H54 (cell line): Measurements from ENCODE around the gene ATP6V0D1.

Experiments used
- DNase-seq: peaks from one replicate; pipeline ENCODE4 v3.0.0; 2011; ENCODE audit warnings: low spot score, mixed read lengths; ENCODE audit not compliant: insufficient read length
- FAIRE-seq: peaks from 3 replicates; lab custom pipeline; 2011; peaks lifted over from hg19 to GRCh38; lab: Jason Lieb, UNC
- POLR2A ChIP-seq: IDR thresholded peaks from 2 replicates; pipeline ENCODE4 v1.6.1; 2011; ENCODE audit warnings: low read depth, mild to moderate bottlenecking, low read length

Gene ATP6V0D1

DNA sequence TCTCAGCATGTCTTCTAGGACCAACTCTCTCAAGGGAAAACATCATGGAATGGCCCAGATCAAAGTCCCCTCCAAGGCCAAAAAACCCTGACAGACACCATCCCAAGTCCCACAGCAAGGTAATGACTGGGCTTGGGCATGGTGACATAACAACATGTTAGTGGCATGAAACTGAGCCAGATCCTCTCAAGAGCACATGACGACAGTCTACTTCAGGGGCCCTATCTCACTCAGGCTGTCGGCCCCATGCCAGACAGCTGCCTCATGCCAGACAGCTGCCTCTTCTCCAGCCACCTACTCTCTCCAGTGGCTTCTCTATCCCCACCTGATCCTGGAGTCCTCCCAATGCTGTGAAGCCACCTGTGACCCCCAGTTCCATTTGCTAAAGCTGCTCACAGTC lies 31.6 kb downstream of the ATP6V0D1 start:
- FAIRE-seq, result no peak
- no peak for DNase-seq
- no peak for TF ChIP-seq POLR2A

- TF ChIP-seq POLR2A, result no peak
- DNase-seq (no peak), FAIRE-seq (no peak)
These were observed 32.4 kb downstream of the ATP6V0D1 start for GRCh38 chr16:67448580-67448979.

DNA sequence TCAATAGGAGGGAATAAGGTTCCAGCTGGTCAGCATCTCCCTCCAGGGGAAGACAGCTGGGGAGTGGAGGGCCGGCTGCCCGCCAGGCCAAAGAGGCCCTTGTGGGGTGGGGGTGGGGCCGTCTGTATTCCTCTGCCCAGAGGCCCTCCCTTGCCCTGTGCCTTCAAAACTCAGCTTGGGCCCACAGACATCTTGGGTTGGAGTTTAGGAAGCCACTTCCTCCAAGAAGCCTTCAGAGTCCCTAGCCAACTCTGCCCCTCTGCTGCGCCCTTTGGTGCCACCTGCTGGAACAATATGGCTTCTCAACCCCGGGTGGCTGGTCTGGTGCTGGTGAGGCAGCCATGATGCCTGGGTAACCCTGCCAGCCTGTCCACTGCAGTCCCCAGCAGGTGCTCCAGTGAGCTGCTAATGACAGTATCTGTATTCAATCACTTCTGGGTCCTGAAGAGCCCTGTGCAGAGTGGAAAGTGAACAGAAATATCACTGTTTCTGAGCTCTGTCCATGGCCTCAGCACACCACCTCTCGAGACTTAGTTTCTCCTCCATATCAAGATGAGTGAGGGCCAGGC lies 33.4 kb downstream of the ATP6V0D1 start:
- no peak for DNase-seq
- TF ChIP-seq POLR2A, result no peak
- no peak for FAIRE-seq

DNA sequence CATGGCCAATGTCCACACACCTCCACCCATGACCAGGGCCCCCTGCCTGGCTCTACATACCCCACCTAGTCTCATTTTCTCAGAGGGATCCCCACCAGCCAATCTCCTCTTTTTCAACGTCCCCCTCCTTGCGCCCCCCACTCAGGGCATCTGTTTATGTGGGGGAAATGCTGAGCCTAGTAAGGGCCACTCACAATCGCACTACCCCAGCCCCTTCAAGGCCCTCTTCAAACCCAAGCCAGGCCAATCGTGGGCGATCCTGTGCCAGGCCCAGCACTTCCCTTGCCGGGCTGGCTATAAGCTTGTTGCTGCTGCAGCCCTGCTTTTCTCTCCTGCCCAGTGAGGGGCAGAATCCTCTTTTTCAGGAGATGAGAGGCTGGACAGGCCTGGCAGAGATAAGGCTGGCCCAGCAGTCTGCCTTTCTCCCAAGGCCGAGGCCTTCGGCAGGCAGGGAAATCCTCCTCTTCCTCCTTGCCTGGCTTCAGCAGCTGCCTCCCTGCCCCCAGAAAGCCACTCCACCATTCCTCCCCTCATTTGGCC lies 33.9 kb downstream of the ATP6V0D1 start:
- DNase-seq (no peak), FAIRE-seq (no peak)
- TF ChIP-seq POLR2A, result no peak

DNA sequence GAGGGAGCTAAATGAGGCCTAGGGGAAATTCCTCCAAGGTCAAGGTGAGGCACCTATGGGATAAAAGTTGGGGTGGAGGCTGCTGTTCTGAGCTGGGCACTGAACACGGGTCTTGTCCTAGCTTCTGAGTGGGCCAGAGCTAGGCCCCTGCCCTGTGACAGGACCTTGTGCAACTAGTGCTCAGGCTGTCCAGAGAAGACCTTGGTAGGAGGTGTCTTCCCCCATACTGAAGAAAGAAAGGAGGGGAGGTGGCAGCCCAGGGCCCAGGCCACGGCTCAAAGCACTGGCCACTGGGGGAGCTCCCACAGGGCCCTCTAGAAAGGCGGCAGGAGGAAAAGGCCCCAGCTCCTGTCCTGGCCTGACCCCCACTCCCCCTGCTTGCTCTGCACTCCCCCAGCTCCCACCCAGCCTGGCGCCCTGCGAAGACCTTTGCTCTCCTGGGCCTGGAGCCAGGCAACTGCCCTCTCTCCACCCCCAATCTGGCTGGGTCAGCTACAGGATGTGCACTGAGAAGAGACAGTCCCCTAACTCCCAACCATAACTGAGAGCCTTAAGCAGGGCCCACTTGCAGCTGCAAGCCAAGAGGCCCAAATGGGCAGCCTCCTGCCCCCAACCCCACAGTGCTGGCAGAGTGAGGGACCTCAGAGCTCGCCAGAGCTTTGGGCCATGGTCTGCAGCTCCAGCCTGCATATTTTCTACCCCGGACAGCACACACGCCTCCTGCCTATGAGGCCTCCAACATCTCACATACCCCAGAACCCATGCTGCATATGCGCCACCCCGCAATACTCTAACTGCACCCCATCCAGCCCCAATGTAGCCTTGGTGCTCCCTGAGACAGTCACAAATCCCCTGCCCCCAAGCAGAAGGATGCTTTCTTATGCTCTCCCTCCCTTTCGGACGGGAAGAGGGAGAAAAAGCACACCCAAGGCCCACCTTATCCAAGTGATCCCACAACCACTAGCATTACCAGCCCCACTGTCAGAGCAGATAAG lies 34.7 kb downstream of the ATP6V0D1 start:
- FAIRE-seq (no peak), DNase-seq (no peak)
- TF ChIP-seq POLR2A, result no peak

DNA sequence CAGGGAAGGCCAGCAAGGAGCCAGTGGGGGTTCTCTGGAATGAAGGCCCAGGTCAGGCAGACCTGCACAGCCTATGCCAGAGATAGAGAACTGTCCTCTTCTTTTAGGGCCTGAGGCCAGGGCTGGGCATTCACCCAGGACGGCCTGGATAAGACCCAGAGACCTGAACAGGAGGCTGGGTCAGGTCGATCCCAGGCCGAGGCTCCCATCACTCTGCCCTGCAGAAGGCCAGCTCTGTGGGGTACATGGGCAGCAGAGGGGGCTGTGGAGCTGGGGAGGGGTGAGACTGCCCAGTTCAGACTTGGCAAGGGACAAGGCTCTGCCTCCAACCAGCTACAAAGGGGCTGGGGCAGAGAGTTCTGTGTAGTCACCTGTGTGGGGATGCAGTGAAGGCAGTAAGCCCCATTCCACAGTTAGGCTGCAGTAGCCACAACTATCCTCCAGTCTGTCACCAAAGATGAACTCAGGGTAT lies 35.5 kb downstream of the ATP6V0D1 start:
- TF ChIP-seq POLR2A, result no peak
- DNase-seq, result no peak
- FAIRE-seq, result no peak

DNA sequence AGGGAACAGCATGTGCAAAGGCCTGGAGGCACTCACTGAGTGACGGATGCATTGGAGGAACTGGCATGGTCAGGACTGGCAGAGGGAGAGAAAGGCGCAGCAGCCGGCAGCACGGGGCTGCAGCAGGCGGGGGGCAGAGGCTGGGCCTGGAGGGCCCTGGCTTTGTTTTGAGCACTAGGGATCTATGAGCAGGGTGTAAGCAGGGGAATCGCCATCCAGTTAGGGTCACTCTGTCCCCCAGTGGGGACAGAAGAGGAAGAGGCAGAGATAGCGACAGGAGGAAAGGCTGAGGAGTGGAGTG lies 35.9 kb downstream of the ATP6V0D1 start:
- no peak for TF ChIP-seq POLR2A
- FAIRE-seq, result no peak
- no peak for DNase-seq

DNA sequence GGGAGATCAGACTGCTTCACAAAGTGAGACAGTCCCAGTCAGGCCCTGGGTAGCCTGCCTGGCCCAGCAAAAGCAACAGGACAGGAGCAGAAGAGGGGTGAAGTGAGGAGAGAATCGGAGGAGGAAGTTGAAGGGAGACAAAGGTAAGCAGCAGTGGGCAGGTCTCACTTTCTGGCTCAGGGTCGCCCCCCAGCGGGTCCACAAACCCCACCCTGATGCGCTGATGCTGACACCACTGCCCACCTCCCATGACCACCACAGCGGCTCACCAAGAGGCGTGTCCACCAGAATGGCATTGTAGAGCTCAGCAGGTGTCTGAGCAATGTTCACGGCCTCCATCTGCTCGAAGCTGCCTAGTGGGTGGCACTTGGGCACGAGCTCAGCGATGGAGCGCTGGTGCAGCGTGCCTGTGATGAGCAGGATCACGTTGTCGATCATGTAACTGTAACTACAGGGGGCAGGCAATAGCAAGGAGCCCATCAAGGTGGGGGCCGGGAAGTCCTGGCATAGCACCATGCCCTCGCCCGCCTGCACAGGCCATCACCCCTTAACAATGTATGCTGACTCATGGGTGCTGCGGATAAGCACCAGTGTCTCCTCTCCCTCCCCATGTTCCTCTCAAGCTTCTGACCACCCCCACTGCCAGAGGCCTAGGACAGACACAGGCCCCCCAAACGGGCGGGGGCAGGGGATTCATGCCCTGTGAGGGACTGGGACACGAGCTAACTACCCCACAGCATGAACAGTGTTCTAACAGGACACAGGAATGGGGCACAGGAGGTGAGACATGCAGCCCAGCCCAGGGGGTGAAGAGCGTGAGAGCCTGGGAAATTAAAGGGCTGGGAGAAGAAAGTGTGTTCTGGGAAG lies 36.5 kb downstream of the ATP6V0D1 start:
- DNase-seq (no peak), FAIRE-seq (no peak)
- TF ChIP-seq POLR2A, result no peak

- no peak for FAIRE-seq
- TF ChIP-seq POLR2A, result no peak
- DNase-seq, result no peak
These were observed 37.7 kb downstream of the ATP6V0D1 start for GRCh38 chr16:67443265-67443664.

DNA sequence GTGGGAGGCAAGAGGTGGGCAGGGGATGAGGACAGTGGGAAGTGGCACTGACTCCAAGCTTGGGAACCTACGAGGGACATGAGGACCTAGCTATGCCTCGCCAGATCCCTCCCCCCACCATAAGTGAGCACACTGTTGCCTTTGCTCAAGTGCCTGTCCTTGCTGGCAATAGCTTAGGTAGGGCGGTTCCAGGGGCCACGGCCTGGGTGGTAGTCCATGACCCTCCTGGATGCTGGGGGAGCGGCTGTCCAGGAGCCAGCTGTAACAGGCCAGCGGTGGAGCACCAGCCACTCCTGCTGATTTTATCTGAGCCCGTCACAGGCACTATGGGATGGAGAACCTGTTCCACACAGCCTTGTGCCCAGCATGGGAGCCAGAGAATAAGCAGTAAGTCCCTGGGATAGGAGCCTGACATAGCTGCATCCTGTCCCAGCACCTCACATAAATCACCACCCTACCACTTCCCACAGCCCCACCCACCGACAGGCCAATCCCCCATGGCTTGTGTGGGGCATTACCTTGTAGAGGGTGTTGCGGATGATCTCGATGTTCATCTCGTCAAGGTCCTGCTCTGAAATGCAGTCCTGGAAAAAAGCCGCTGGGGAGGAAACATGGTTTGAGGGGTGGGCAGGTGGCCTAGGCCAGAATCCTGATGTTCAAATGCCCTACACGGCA lies 38.2 kb downstream of the ATP6V0D1 start:
- no peak for TF ChIP-seq POLR2A
- FAIRE-seq (no peak), DNase-seq (no peak)

DNA sequence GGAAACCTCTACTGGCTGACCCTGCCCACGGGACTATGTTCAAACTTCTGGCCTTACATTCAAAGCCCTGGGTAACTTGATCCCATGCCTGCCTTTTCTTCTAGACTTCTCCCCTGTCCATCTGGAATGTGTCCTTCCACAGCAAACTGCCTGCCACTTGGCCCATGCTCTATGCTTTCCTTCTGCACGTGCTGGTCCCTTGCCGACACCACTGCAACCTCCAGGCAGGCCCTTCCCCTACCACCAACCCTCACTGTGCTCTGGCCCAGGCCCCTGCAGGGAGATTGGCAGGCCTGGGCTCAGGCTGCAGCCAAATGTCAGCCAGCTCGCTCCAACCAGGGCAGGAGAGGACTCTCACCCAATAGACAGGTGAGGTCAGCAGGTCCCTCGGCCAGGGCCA lies 39.0 kb downstream of the ATP6V0D1 start:
- FAIRE-seq (no peak), DNase-seq (no peak)
- no peak for TF ChIP-seq POLR2A

DNA sequence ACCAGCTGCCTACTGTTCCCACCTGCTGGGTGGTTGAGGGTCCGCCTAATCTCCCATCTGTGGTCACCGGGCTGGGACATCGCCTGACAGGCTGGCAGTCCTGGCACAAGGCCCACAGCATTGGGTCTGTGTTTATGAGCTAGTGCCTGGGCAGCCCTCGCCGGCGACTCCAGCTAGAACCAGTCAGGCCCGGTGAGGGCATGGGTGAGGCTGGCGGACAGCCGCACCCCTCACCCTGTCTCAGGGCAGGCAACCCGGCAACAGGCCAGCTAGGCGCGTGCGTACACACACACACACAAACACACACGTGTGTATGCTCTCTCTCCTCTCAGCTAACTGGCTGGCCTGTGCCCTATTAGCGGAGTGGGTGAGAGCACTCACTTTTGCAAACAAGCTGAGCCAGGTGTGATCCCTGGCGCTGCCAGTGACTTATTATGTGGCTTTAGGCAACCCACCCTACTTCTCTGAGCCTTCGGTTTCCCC lies 39.6 kb downstream of the ATP6V0D1 start:
- TF ChIP-seq POLR2A, result no peak
- DNase-seq, result no peak
- no peak for FAIRE-seq

- TF ChIP-seq POLR2A, result no peak
- DNase-seq (no peak), FAIRE-seq (no peak)
These were observed 42.0 kb downstream of the ATP6V0D1 start for GRCh38 chr16:67438824-67439393.
